ENCODE measurements around the gene C16orf54.

DNA sequence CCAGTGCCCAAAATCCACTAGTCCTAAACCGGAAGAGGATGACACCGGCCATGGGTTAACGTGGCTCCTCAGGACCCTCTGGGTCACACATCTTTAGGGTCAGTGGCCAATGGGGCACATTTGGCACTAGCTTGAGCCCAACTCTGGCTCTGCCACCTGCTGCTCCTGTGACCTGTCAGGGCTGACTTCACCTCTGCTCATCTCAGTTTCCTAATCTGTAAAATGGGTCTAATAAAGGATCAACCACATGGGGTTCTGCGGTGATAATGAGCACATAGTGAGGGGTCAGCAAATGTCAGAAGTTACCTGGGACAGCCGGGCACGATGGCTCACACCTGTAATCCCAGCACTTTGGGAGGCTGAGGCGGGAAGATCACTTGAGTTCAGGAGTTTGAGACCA lies 48.4 kb downstream of the C16orf54 start:
- TF ChIP-seq, protein P1, sequence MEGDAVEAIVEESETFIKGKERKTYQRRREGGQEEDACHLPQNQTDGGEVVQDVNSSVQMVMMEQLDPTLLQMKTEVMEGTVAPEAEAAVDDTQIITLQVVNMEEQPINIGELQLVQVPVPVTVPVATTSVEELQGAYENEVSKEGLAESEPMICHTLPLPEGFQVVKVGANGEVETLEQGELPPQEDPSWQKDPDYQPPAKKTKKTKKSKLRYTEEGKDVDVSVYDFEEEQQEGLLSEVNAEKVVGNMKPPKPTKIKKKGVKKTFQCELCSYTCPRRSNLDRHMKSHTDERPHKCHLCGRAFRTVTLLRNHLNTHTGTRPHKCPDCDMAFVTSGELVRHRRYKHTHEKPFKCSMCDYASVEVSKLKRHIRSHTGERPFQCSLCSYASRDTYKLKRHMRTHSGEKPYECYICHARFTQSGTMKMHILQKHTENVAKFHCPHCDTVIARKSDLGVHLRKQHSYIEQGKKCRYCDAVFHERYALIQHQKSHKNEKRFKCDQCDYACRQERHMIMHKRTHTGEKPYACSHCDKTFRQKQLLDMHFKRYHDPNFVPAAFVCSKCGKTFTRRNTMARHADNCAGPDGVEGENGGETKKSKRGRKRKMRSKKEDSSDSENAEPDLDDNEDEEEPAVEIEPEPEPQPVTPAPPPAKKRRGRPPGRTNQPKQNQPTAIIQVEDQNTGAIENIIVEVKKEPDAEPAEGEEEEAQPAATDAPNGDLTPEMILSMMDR (IDR thresholded peaks at IDR 0.05), result no peak
- TF ChIP-seq POLR2A (IDR thresholded peaks at IDR 0.05), result no peak

All from lower leg skin (tissue), 3 donors.